Activated T-helper 1 cell treated with anti-CD3 and anti-CD28 coated beads, Interleukin-2, amount 50 U/mL, for 16 hours (primary cell): ENCODE results near the gene MLYCD.

Source experiments
- DNase-seq, 2 donors: peaks; one replicate each; pipeline ENCODE4 v3.0.0-alpha.2; 2020; ENCODE audit warnings: low read depth in 1 of 2, low spot score in 1 of 2

Gene MLYCD

DNA sequence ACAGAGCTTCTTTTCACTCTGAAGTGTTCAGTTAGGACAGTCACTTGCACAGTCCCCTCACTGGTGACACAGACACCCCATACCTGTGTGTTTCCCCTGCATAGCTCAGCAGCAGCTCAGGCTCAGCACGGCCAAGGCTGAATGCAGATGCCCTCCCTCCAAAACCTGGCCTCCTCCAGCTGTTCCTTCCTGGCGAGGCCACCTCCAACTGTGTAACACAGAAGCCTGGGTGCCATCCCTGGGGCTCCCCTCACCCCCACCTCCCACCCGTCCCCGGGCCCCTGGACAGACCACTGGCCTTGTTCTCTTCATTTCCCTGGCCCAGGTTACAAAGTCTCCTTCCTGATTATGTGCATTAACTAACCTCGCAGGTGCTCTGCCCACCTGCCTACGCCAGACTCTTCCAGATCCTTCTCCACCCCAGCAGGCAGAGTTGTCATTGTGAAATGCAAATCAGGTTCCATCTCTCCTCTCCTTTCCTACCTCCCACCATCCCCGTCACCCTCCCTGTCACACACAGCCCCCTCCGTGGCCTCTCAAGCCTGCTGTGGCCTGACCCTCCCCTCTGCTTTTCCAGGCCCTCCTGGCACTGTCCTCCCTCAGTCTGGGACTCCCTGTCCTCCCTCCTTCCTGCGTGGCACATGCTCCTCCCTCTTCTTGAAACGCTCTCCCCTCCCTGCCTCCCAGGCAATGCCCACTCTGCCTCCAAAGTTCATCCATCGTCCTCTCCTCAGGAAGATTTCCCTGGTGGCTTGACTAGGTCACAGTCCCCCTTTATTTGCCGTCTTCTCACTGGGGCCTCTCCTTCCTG, 26.4 kb downstream of the MLYCD start:
- DNase-seq: no peak

DNA sequence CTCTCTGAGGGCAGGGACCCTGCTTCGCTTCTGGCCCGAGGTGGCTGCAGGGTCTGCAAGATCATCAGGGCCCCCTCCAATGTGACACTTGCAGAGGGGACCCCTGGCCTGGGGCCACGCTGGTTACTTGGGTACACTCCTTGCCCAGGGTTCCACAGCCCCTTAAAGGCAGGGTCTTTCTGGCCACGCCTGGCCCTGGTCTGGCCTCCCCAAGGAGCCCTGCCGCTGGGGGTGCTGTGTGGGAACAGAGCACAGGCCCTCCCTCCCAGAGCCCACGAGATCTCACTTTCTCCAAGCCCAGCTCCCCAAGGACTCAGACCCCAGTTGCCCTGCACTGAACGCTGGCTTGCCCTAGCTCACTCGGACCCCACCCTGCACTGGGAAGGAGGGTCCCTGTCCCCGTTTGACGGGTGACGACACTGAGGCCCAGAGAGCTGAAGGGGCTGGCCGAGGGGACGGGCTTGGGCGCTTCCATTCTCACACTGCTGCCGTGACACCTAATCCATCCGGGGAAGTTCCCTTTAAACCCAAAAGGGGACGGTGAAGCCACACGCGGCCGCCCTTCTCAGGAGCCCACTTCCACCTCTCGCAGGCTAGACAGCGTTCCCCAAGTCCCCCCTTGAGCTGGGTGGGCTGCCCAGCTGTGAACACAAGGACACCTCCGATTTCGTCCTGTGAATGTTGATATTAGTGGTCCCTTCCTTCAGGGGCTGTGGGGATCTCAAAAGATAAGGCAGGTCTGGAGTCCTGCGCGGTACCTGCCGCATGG, 27.2 kb downstream of the MLYCD start:
- DNase-seq: no peak

DNA sequence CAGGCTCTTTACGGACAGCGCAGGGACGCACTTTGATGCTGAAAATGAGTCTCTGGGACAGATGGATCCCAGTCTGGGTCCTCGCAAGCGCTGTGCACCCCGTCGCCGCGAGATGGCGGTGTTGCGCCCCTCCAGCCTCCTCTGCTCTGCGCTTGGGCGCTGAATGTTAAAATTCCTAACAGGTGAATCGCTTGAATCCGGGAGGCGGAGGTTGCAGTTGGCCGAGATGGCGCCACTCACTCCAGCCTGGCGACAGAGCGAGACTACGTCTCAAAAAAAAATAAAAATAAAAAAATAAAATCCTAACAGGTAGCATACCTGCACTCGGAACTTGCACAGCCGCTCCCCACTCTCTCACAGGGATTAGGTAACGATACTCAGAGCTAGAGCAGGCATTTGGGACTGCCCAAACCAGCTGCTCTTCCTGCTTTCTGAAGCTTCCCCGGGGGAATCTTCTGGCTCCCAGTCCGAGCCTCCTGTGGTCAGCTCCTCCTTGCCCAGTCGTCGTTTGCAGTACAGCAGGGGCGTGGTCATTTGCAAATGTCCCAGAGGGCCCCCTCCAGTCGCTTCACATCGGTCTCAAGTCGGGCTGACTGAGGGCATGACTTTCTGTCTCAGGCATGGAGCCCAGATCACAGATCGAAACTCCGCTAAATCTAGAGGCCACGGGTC, 27.9 kb downstream of the MLYCD start:
- DNase-seq: peak; percentile 33 to 39

DNA sequence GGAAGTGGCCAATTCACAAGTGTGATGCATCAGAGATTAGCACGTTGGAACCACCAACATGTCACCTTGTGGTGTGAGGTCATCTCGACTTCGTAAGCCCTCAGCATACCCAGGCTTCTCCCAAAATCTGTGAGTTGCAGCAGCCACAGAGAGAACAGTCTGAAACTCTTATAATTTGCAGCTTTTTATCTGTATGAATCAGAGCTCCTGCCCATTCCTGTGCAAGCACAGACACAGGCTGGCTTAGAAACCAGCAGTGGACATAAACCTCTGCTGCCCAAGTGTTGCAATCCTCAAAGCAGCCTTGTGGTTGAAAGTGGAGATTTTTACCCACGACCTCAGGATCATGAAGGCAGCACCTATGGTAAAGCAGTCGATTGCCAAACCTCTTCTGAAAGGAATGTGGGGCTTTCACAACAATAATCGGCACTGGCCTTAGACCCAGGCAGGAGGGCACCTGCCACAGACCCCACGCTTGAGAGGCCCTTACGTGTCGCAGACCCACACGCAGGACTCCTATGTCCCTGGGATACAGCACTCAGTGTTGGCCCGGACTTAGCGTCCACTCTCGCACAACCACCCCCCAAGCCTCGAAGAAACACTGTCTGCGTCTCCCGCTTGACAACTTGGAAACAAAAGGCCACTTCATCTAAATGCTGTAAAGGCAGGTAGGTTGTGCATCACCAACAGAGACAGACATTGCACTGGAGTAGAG, 29.6 kb downstream of the MLYCD start:
- DNase-seq: no peak

DNA sequence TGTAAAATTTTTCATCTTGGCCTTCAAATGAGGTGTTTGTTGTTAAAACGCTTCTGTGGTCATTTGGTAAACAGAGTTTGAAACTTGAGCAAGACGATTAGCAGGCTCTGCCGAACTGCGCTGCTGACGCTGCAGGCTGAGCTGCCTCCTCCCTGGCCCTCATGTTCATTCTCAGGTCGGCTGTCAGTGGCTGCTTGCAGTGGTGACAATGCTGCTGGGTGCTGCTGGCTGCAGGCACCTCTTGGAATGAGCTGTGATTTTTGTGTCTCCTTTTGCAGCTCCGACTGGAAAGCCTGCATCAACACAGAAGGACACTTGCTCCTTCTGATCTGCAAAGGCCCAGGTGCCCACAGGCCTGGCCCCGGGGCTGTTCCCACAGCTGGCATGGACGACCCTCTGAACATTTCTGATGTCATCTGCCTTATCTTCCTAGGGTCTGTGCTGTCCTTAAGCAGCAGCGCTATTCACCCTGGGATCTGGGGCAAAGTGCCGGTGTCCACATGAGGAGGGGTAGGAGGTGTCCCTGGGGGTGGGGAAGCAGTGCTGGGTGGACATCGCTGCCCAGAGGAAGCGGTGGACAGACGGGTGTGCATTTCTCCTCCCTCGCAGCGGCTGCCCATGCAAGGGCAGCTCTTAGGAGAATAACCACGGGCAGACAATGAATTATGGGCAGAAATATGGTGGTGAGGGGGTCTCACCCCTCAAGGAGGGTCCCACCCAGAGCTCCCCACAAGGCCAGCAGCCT, 31.1 kb downstream of the MLYCD start:
- no peak for DNase-seq

DNA sequence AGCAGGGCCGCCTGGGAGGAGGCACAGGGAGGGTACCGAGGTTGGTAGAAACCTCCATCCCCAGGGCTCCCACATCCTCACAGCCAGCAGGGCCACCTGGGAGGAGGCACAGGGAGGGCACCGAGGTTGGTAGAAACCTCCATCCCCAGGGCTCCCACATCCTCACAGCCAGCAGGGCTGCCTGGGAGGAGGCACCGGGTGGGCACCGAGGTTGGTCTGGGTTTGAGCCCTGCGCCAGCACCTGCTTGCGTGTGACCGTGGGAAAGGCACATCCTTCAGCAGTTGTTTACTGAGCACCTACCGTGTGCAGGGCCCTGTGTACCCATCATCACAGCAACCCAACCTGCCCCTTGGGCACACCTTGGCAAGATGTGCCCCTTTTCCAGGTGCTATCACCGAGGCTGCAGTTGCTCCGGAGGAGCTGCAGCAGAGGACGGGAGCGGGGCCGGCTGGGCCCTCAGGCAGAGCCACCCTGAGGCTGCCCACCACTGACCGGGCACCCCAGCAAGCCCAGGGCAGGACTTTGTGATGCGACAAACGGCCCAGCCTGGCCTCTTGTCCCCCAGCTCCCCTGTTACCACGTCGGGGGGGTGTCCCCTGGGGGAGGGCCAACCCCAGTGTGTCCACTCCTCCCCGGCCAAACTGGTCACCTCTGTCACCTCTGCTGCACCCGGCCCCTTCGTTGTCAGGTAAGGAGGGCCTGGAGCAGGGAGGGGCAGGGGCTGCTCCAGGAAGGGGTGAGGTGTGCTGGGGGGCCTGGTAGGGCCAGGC, 32.0 kb downstream of the MLYCD start:
- DNase-seq: no peak

DNA sequence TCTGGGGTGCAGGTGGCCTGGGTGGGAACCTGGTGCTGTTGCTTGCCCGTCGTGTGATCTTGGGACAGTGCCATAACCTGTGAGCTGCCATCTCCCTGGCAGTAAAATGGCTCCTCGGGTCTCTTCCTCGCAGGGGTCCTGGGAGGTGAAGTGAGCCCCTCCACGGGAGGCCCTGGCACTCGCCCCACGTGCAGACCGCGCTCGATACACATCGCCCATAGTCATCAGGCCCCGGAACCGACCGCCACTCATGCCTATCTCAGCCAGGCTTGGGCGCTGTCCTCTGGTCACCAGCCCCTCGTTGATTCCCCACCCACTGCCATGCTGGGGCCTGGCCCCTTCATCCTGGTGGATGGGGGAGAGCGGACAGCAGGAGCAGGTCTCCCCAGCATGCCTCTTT, 32.6 kb downstream of the MLYCD start:
- no peak for DNase-seq

DNA sequence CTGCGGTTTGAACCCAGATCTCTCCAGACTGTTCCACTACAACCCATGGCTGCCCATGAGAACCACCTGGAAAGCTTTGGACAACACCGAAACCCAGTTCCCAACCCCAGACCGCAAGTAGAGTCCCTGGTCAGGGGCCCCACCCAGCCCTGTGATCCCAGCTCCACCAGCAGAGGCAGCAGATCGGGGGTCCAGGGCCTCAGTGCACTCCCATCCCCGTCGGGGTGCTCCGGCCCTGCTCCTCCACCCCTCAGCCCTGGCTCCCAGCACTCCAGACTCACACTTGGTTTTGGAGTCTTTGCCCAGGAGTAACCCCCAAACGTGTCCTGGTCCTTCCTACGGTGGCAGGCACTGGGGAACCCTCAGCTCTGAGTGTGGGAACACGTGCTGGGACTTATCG, 33.4 kb downstream of the MLYCD start:
- DNase-seq: no peak

DNA sequence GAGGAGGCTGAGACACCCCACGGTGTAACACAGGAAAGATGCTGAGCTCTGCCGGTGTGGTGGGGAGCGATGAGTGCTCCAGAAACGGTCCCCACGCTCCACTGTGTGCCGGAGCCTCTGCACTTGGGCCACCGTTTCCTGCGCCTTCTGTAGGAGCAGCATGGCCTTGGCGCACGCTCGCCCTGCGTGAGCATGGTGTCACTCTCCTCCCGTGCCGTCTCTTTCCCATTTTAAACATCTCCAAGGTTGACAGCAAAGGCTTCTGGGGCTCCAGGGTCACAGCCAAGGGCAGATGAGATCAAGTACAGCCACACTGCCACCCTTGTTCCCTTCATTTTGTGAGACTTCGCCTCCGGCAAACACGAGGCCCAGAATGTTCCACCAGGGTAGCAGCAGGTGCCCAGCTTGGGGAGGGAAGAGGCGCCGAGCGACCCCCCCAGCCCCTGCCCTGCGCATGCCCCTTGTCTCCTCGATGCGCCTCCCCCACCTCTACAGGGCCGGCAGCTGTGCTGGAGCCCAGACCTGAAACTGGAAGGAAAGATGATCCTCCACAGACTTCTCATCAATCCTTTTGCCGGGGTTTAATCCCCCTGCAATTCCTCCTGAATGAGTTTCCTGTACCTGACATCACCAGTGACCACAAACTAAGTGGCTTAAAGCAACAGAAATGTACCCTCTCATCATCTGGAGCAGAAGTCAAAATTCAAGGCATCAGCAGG, 34.2 kb downstream of the MLYCD start:
- no peak for DNase-seq

DNA sequence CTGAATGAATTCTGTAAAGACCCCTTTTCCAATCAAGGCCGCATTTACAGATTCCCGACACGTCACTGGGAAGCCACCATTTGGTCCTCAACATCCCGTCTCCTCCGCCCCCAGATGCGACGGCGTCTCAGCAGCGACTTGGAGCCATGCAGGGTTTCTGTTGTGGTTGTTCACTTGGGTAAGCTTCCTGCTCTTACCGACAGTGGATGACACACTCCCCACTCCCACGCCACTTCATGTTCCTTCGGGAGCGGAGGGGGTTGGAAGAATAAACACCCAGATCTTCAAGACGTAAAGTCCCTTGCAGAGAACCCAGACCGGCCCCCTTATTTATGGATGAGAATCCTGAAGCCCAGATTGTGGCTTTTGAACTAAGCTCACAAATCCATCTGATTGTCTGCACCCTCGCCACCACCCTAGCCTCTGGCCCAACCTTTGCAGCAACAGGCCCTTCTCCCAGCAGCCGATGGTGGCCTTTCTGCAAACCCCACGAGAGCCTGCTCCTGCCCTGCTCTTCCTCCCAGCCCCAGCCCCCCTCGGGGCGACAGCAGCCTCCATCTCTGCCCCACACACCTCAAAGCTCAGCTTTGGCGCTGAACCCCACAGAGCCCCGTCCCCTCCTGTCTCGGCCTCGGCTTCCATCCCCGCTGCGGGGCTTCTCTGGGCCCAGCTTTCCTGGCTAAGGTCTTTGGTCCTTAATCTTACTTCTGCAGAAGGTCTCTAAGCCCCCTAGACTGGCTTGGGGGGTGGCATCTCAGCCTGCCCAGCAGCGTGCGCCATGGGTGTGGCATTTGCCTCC, 35.2 kb downstream of the MLYCD start:
- no peak for DNase-seq

DNA sequence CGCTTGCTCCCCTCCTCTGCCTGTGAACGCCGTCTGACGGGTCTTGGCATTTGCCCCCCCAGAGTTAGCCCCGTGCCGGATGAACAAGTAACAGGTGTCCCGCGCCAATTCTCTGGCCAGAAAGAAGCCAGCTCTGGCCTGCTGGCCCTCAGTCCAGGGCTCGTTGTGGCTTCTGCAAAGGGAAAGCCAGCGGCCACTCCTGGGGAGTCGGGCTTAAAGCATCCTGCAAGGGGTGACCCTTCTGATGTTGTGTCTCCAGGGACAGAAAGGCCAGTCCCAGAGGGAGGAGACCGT, 35.7 kb downstream of the MLYCD start:
- DNase-seq: no peak

DNA sequence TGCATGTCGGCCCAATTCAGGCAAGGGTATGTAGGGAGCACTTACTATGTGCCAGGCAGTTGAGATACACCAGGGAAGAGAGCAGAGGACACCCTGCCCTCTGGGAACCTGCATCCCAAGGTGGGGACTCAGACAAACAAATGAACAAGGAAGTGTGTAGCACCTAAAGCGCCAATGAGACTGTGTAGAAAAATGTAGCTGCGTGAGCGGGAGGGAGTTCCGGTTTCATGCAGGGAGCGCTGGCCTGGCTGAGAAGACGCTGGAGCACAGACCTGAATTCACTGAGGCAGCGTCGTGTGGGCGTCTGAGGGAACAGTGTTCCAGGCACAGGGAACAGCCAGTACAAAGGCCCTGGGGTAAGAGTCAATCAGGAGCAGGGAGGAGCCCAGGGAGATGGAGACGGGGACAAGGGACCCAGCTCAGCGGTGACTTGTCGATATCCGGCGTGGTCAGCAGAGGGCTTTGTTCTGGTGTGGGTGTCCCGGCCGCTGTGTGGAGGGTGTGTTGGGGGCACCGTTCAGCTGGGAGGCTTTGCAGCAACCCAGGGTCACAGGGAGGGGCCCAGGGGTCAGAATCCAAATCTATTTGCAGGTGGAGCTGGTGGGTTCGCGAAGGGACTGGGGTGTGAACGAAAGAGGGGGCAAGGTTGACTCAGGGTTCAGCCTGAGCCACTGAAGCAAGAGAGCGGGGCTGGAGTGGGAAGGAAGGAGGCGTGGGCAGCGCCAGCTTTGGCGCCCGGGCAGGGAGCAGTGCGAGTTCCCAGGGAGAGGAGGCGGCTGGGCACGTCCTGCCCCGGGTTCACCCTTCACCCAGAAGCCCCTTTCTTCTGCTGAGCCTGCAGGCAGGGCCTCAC, 36.3 kb downstream of the MLYCD start:
- no peak for DNase-seq

DNA sequence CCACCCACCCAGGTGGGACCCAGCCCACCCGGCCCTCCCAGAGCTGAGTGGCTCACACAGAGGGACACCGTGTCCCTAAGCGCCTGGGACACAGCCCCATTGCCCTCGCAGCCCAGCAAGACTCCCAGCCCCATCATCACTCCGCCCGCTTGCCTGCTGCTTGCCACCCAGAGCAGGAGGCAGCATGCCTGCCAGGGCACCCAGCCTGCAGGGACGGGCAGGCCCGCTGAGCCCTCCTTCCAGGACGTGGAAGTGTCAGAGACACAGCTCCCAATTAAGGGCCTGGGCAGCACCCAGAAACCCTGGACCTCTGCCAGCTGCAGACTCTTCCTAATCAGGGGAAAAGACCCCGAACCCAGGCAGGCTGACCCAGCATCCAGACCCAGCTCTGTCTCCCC, 36.9 kb downstream of the MLYCD start:
- DNase-seq: no peak

DNA sequence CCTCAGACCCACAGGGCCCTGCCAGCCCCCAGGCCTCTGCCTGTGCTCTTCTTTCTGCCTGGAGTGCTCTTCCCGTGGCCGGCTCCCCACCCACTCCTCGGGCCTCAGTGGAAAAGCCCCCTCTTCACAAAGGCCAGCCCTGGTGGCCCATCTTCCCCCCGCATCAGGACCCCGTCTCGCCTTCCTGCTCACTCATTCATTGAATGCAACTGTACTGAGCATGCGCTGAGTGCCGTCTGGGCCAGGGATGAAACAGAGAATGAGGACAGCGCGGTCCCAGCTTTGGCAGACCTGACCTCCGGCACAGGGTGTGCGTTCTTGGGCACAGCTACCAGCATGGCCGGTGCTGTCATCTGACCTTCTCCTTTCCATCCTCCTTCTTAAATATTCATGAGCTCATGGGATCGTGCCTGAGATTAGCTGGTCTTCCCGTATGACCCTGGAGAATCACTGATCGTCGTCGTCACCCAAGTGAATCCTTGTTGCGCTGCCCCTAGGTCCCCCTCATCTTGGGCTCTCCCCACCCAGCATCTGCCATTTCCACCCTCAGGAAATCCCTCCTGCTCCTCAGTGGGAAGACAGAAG, 37.8 kb downstream of the MLYCD start:
- DNase-seq: no peak

DNA sequence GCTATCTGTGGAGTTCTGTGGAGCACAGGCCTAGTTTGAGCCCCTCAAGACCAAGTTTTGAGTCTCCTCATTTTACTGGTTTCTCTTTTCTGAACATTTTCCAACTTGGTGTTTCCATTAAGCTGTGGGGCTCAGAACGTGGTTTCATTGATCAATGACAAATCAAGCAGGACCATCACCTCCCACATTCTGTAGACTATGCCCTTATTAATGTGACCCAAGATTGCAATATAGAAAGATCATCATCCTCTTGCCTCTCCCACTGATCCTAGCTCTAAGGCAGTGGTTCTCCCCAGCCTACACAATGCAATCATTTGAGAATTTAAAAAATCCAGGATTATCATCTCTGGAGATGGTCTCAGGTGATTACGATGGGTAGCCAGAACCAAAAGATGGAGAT, 38.4 kb downstream of the MLYCD start:
- DNase-seq: no peak

DNA sequence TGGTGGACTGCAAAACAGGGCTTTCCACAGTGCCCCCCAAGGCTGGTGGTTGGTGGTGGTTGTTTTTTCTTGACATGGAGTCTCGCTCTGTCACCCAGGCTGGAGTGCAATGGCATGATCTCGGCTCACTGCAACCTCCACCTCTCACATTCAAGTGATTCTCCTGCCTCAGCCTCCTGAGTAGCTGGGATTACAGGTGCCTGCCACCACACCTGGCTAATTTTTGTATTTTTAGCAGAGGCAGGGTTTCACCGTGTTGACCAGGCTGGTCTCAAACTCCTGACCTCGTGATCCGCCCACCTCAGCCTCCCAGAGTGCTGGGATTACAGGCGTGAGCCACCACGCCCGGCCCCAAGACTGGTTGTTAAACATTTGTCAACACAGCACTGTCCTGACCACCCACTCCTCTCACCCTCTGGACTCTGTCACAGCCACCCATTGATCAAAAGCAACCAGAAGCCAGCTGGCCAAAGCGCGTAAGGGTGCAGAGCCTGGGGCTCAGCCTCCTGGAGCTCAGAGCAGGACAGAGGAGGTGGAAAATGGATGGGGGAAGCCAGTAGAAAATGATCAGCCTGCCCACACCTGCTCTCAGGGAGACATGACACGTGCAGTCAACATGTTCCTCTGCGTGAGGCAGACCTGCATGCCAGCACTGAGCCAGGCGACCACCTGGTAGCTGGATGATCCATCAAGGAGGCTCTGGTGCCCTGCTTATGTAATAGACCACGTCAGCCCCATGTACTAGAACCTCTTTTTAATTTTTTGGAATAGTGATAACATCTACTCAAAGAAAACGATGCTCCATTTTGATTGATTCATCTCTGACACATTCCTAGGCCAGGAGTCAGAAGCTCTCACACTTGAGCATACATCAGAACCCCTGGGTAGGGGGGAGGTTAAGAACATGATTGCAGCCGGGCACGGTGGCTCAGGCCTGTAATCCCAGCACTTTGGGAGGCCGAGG, 39.3 kb downstream of the MLYCD start:
- no peak for DNase-seq
